BLaER1 (cell line): ENCODE measurements around the gene TSPAN32.
"Not testable (repeated sequence)": the region's sequence is repeated elsewhere in the genome, so short reads cannot be mapped to it uniquely, and the experiment has no call there.

Source experiments
- H3K27ac ChIP-seq: shearing (Covaris generic); formaldehyde crosslinking; 2 replicates; pipeline ENCODE4 v1.8.1; 2022
- H3K27me3 ChIP-seq: shearing (Covaris generic); formaldehyde crosslinking; 2 replicates; pipeline ENCODE4 v1.8.1; 2022
- H3K36me3 ChIP-seq: shearing (Covaris generic); formaldehyde crosslinking; 2 replicates; pipeline ENCODE4 v1.8.1; 2022
- H3K4me1 ChIP-seq: shearing (Covaris generic); formaldehyde crosslinking; 2 replicates; pipeline ENCODE4 v1.8.1; 2022
- H3K4me2 ChIP-seq: shearing (Covaris generic); formaldehyde crosslinking; 2 replicates; pipeline ENCODE4 v1.8.1; 2022
- H3K4me3 ChIP-seq: shearing (Covaris generic); formaldehyde crosslinking; 2 replicates; pipeline ENCODE4 v1.8.1; 2022
- H3K9ac ChIP-seq: shearing (Covaris generic); formaldehyde crosslinking; 2 replicates; pipeline ENCODE4 v1.8.1; 2022
- H3K9me3 ChIP-seq: shearing (Covaris generic); formaldehyde crosslinking; 2 replicates; pipeline ENCODE4 v1.8.1; 2022
- H4K20me1 ChIP-seq: shearing (Covaris generic); formaldehyde crosslinking; 2 replicates; pipeline ENCODE4 v1.8.1; 2022
- Cebpa-rat ChIP-seq: shearing (Covaris generic); IDR thresholded peaks from 2 replicates; pipeline ENCODE4 v1.8.1; 2022

TSPAN32 gene

GRCh38 chr11:2355000-2355644 is 53.3 kb downstream of the TSPAN32 start:
- H3K27me3 ChIP-seq: no peaks in the 10 kb centered on the region
- H3K27ac ChIP-seq: no peak overlapping the region
- H3K4me1 ChIP-seq: peaks cover 25% of the 10 kb centered on the region
- H3K4me3 ChIP-seq: no peak overlapping the region
- H3K4me2 ChIP-seq: no peak overlapping the region
- 0 out of 2 replicates have a peak, but pooled peaks cover 3% of the 10 kb centered on the region for H4K20me1 ChIP-seq
- no peak overlapping the region for H3K9ac ChIP-seq
- TF ChIP-seq Cebpa-rat: no peak
- peaks cover 6% of the 10 kb centered on the region for H3K9me3 ChIP-seq
- H3K36me3 ChIP-seq: no peaks in the 10 kb centered on the region

- H3K27me3 ChIP-seq: no peaks in the 10 kb centered on the region
- no peak for TF ChIP-seq Cebpa-rat
Observed at GRCh38 chr11:2357246-2357645, 55.4 kb downstream of the TSPAN32 start.

GRCh38 chr11:2357651-2358050 is 55.8 kb downstream of the TSPAN32 start:
- H3K27ac ChIP-seq, H3K27me3 ChIP-seq, H3K36me3 ChIP-seq, H4K20me1 ChIP-seq, H3K9me3 ChIP-seq, H3K9ac ChIP-seq, H3K4me3 ChIP-seq: not testable (repeated sequence)
- Histone ChIP-seq H3K4me1 (peaks cover 49% of the 10 kb centered on the region), H3K4me2 (peak overlapping the region; percentile 84; the same call in 1 of the 2 replicates)

More at GRCh38 chr11:2357246-2357645, 55.4 kb downstream of the TSPAN32 start:
- Histone ChIP-seq H4K20me1 (0 out of 2 replicates have a peak, but pooled peaks cover 6% of the 10 kb centered on the region), H3K4me1 (peaks cover 45% of the 10 kb centered on the region), H3K9me3 (no peaks in the 10 kb centered on the region), H3K4me3 (no peak overlapping the region), H3K9ac (no peak overlapping the region), H3K27ac (no peak overlapping the region), H3K4me2 (no peak overlapping the region), H3K36me3 (no peaks in the 10 kb centered on the region)

GRCh38 chr11:2358754-2359442 is 57.1 kb downstream of the TSPAN32 start:
- no peak overlapping the region for H3K9ac ChIP-seq
- no peaks in the 10 kb centered on the region for H3K9me3 ChIP-seq
- H3K4me2 ChIP-seq: peak overlapping the region; percentile 84
- H3K27me3 ChIP-seq: no peaks in the 10 kb centered on the region
- peaks cover 58% of the 10 kb centered on the region for H3K4me1 ChIP-seq
- no peak overlapping the region for H3K4me3 ChIP-seq
- TF ChIP-seq Cebpa-rat: no peak
- H3K36me3 ChIP-seq: no peaks in the 10 kb centered on the region
- H4K20me1 ChIP-seq: 0 out of 2 replicates have a peak, but pooled peaks cover 6% of the 10 kb centered on the region
- H3K27ac ChIP-seq: no peak overlapping the region; the same call in 1 of the 2 replicates

- peaks cover 61% of the 10 kb centered on the region for H3K4me1 ChIP-seq
- no peaks in the 10 kb centered on the region for H3K27me3 ChIP-seq
- H3K9ac ChIP-seq: no peak overlapping the region
- no peak overlapping the region for H3K27ac ChIP-seq
- H3K4me3 ChIP-seq: no peak overlapping the region
- no peak for TF ChIP-seq Cebpa-rat
- H4K20me1 ChIP-seq: 0 out of 2 replicates have a peak, but pooled peaks cover 6% of the 10 kb centered on the region
- no peaks in the 10 kb centered on the region for H3K36me3 ChIP-seq
- peak overlapping the region; percentile 84 for H3K4me2 ChIP-seq
- no peaks in the 10 kb centered on the region for H3K9me3 ChIP-seq
Observed at GRCh38 chr11:2359557-2359956, 57.7 kb downstream of the TSPAN32 start.

GRCh38 chr11:2360081-2360642 is 58.3 kb downstream of the TSPAN32 start:
- Histone ChIP-seq H3K9ac (no peak overlapping the region), H4K20me1 (0 out of 2 replicates have a peak, but pooled peaks cover 6% of the 10 kb centered on the region), H3K4me2 (peak overlapping the region; percentile 84), H3K27ac (no peak overlapping the region), H3K36me3 (no peaks in the 10 kb centered on the region), H3K9me3 (no peaks in the 10 kb centered on the region), H3K27me3 (no peaks in the 10 kb centered on the region), H3K4me3 (no peak overlapping the region), H3K4me1 (peaks cover 67% of the 10 kb centered on the region)
- no peak for TF ChIP-seq Cebpa-rat

- peaks cover 81% of the 10 kb centered on the region for H3K4me1 ChIP-seq
- H3K27me3 ChIP-seq: no peaks in the 10 kb centered on the region
- peak overlapping the region; percentile 84 for H3K4me2 ChIP-seq
Observed at GRCh38 chr11:2361565-2361964, 59.8 kb downstream of the TSPAN32 start.

GRCh38 chr11:2362414-2362813 is 60.6 kb downstream of the TSPAN32 start:
- Histone ChIP-seq H3K4me2 (peak overlapping the region; percentile 32), H3K4me3 (no peak overlapping the region), H3K27ac (no peak overlapping the region), H3K9me3 (no peaks in the 10 kb centered on the region), H4K20me1 (0 out of 2 replicates have a peak, but pooled peaks cover 6% of the 10 kb centered on the region), H3K9ac (no peak overlapping the region), H3K36me3 (no peaks in the 10 kb centered on the region), H3K4me1 (peaks cover 89% of the 10 kb centered on the region), H3K27me3 (no peaks in the 10 kb centered on the region)
- TF ChIP-seq Cebpa-rat: no peak

More at GRCh38 chr11:2361565-2361964, 59.8 kb downstream of the TSPAN32 start:
- Histone ChIP-seq H3K4me3 (no peak overlapping the region), H3K36me3 (no peaks in the 10 kb centered on the region), H3K9me3 (no peaks in the 10 kb centered on the region), H4K20me1 (0 out of 2 replicates have a peak, but pooled peaks cover 6% of the 10 kb centered on the region), H3K9ac (no peak overlapping the region), H3K27ac (no peak overlapping the region)
- TF ChIP-seq Cebpa-rat: no peak

GRCh38 chr11:2363130-2363529 is 61.3 kb downstream of the TSPAN32 start:
- TF ChIP-seq Cebpa-rat: no peak
- H3K4me3 ChIP-seq: no peak overlapping the region
- H3K4me1 ChIP-seq: peaks cover 91% of the 10 kb centered on the region
- H3K9ac ChIP-seq: no peak overlapping the region
- H3K9me3 ChIP-seq: no peaks in the 10 kb centered on the region
- no peak overlapping the region for H3K27ac ChIP-seq
- no peaks in the 10 kb centered on the region for H3K27me3 ChIP-seq
- H4K20me1 ChIP-seq: 0 out of 2 replicates have a peak, but pooled peaks cover 6% of the 10 kb centered on the region
- H3K36me3 ChIP-seq: no peaks in the 10 kb centered on the region
- peak overlapping the region; percentile 32 for H3K4me2 ChIP-seq
